NB4 (cell line): ENCODE data around the gene PUM1.

Experiments
- MYC ChIP-seq: IDR thresholded peaks from 2 replicates; pipeline ENCODE4 v1.6.1; 2011; ENCODE audit warnings: low read depth, low read length
- POLR2A ChIP-seq: IDR thresholded peaks from 2 replicates; pipeline ENCODE4 v1.6.1; 2011; ENCODE audit warnings: mild to moderate bottlenecking; ENCODE audit not compliant: insufficient read length; ENCODE audit errors: extremely low read depth
- TF ChIP-seq, protein P1 (sequence below): IDR thresholded peaks from one replicate; pipeline ENCODE4 v1.5.1; 2012; ENCODE audit warnings: low read depth, low read length
- TF ChIP-seq, protein P2 (sequence below): IDR thresholded peaks from 2 replicates; pipeline ENCODE4 v1.6.1; 2011; ENCODE audit warnings: low read depth, low read length

DNA sequence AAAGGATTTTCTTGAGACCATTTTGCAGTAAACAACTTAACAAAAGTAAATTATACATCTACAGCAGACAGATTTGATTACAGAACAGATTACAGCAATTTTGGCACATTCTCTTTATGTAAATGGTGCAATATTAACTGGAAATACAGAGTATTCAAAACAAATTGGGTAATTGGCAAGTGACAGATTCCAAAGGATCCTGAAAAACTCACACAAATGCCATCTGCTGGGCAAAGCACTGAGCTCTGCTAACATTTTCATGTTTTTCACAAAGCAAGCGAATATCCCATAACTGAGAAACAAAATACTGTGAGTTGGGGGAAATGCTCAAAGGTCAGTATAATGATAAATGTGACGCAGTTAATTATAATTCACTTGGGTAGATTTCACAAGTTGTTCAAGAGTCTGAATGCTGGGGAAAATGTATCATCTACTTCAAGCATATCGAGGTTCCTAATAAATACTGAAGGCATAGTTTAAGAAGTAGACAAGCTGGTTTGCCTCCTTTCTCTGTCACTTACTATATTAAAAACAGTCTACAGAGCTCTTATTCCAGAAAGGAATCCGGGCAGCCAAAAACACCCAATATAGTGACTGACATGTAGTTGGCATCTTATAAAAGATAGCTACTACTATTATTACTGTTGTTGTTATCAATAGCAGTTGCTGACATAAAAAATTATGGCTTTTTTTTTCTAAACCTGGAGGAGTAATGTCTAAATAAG is 81.2 kb downstream of the PUM1 start:
- TF ChIP-seq, protein P1, sequence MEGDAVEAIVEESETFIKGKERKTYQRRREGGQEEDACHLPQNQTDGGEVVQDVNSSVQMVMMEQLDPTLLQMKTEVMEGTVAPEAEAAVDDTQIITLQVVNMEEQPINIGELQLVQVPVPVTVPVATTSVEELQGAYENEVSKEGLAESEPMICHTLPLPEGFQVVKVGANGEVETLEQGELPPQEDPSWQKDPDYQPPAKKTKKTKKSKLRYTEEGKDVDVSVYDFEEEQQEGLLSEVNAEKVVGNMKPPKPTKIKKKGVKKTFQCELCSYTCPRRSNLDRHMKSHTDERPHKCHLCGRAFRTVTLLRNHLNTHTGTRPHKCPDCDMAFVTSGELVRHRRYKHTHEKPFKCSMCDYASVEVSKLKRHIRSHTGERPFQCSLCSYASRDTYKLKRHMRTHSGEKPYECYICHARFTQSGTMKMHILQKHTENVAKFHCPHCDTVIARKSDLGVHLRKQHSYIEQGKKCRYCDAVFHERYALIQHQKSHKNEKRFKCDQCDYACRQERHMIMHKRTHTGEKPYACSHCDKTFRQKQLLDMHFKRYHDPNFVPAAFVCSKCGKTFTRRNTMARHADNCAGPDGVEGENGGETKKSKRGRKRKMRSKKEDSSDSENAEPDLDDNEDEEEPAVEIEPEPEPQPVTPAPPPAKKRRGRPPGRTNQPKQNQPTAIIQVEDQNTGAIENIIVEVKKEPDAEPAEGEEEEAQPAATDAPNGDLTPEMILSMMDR: no peak
- TF ChIP-seq, protein P2, sequence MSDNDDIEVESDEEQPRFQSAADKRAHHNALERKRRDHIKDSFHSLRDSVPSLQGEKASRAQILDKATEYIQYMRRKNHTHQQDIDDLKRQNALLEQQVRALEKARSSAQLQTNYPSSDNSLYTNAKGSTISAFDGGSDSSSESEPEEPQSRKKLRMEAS: no peak
- TF ChIP-seq MYC: no peak
- TF ChIP-seq POLR2A: no peak
